ENCODE results near the gene BCR.

DNA sequence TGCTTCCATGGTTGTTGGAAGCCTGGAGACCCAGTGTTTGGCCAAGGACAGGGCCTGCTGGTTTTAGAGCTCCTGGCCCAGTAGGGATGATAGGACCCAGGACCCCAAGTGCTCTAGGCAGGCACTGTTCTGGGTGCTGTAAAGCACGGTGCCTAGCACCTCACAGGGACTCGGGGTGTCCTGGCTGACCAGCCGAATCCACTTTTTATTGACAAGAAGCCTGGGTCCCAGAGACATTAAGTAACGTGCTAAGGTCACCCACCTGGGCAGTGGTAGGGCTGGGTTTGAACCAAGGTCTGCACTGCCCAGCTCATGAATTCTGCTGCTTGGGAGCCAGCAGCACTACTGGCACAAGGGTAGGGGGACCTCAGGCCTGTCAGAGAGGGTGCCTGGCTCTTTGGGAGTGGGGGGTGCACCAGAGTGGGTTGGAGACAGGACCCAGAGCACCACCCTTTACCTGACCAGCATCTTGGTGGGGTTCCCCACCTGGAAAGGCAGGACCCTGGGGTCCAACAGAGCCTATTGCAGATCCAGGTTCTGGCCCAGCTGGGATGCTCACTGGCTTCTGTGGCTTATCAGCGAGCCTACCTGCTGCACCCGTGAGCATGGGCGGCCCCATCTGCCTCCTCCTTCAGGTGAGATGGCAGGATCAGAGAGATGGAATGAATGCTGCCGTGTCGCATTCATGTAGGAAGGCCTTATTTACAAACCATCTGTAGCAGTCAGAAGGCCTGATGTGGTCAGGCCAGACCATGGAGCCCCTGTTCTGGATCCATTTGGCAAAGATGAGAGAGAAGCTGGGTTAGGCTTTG lies 52.0 kb downstream of the BCR start:
- TF ChIP-seq, protein P1, sequence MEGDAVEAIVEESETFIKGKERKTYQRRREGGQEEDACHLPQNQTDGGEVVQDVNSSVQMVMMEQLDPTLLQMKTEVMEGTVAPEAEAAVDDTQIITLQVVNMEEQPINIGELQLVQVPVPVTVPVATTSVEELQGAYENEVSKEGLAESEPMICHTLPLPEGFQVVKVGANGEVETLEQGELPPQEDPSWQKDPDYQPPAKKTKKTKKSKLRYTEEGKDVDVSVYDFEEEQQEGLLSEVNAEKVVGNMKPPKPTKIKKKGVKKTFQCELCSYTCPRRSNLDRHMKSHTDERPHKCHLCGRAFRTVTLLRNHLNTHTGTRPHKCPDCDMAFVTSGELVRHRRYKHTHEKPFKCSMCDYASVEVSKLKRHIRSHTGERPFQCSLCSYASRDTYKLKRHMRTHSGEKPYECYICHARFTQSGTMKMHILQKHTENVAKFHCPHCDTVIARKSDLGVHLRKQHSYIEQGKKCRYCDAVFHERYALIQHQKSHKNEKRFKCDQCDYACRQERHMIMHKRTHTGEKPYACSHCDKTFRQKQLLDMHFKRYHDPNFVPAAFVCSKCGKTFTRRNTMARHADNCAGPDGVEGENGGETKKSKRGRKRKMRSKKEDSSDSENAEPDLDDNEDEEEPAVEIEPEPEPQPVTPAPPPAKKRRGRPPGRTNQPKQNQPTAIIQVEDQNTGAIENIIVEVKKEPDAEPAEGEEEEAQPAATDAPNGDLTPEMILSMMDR (IDR thresholded peaks at IDR 0.05; ENCODE audit: low read depth, low read length, poor library complexity, severe bottlenecking): no peak
- no peak for TF ChIP-seq EZH2phosphoT487 (IDR thresholded peaks at IDR 0.05; ENCODE audit: borderline replicate concordance, low read length)

Measured in DOHH2 (cell line).